ENCODE results near the gene WDFY2.

GRCh38 chr13:51785712-51786424 lies 201.6 kb downstream of the WDFY2 start:
- TF ChIP-seq CTCF (IDR thresholded peaks at IDR 0.05): no peak
- no peak for TF ChIP-seq POLR2A (IDR thresholded peaks at IDR 0.05)
